Measurements from ENCODE around the gene DMPK.
"Not testable (repeated sequence)": the region's sequence is repeated elsewhere in the genome, so short reads cannot be mapped to it uniquely, and the experiment has no call there.

The DMPK gene

GRCh38 chr19:45801603-45802175 lies 19.4 kb upstream of the DMPK start:
- H3K4me3 ChIP-seq (ENCODE audit: low read length) = no peak overlapping the region
- no peak for TF ChIP-seq ZNF274 (IDR thresholded peaks at IDR 0.05; ENCODE audit: low read depth, low read length)

GRCh38 chr19:45800070-45800553 lies 17.8 kb upstream of the DMPK start:
- no peak for TF ChIP-seq ZNF274 (IDR thresholded peaks at IDR 0.05; ENCODE audit: low read depth, low read length)
- H3K4me3 ChIP-seq (ENCODE audit: low read length) = no peak overlapping the region

GRCh38 chr19:45799541-45799940 lies 17.3 kb upstream of the DMPK start:
- not testable (repeated sequence) for H3K4me3 ChIP-seq (ENCODE audit: low read length)

- no peak for TF ChIP-seq ZNF274 (IDR thresholded peaks at IDR 0.05; ENCODE audit: low read depth, low read length)
- no peak overlapping the region for H3K4me3 ChIP-seq (ENCODE audit: low read length)
Measured at GRCh38 chr19:45798995-45799517, 16.8 kb upstream of the DMPK start.

GRCh38 chr19:45794627-45795026 lies 12.3 kb upstream of the DMPK start:
- no peak overlapping the region for H3K4me3 ChIP-seq (ENCODE audit: low read length)
- no peak for TF ChIP-seq ZNF274 (IDR thresholded peaks at IDR 0.05; ENCODE audit: low read depth, low read length)

- H3K4me3 ChIP-seq (ENCODE audit: low read length) = no peak overlapping the region
- no peak for TF ChIP-seq ZNF274 (IDR thresholded peaks at IDR 0.05; ENCODE audit: low read depth, low read length)
Measured at GRCh38 chr19:45793876-45794275, 11.6 kb upstream of the DMPK start.

GRCh38 chr19:45793178-45793564 lies 10.9 kb upstream of the DMPK start:
- no peak for TF ChIP-seq ZNF274 (IDR thresholded peaks at IDR 0.05; ENCODE audit: low read depth, low read length)
- H3K4me3 ChIP-seq (ENCODE audit: low read length) = peak overlapping the region; percentile 7; the same call in 1 of the 2 replicates

GRCh38 chr19:45792470-45793177 lies 10.3 kb upstream of the DMPK start, which contains the start of gene DMWD:
DMWD (minus strand) TSS chr19:45792845; CDS start chr19:45792756, 89 bp downstream.
- peak within 1 kb of the TSS; percentile 94 for H3K4me3 ChIP-seq (ENCODE audit: low read length)

GRCh38 chr19:45791744-45792469 lies 9.6 kb upstream of the DMPK start:
- H3K4me3 ChIP-seq (ENCODE audit: low read length) = peak overlapping the region; percentile 94
- no peak for TF ChIP-seq ZNF274 (IDR thresholded peaks at IDR 0.05; ENCODE audit: low read depth, low read length)

More at GRCh38 chr19:45792470-45793177, 10.3 kb upstream of the DMPK start, which contains the start of gene DMWD:
- no peak for TF ChIP-seq ZNF274 (IDR thresholded peaks at IDR 0.05; ENCODE audit: low read depth, low read length)

- H3K4me3 ChIP-seq (ENCODE audit: low read length) = peak overlapping the region; percentile 94; the same call in 1 of the 2 replicates
- no peak for TF ChIP-seq ZNF274 (IDR thresholded peaks at IDR 0.05; ENCODE audit: low read depth, low read length)
Measured at GRCh38 chr19:45790942-45791341, 8.7 kb upstream of the DMPK start.

- TF ChIP-seq ZNF274 (IDR thresholded peaks at IDR 0.05; ENCODE audit: low read depth, low read length) = no peak
- no peak overlapping the region for H3K4me3 ChIP-seq (ENCODE audit: low read length)
Measured at GRCh38 chr19:45789035-45789786, 6.9 kb upstream of the DMPK start.

GRCh38 chr19:45786533-45786894 lies 4.2 kb upstream of the DMPK start:
- H3K4me3 ChIP-seq (ENCODE audit: low read length) = no peak overlapping the region

GRCh38 chr19:45785781-45786532 lies 3.7 kb upstream of the DMPK start:
- no peak for TF ChIP-seq ZNF274 (IDR thresholded peaks at IDR 0.05; ENCODE audit: low read depth, low read length)
- H3K4me3 ChIP-seq (ENCODE audit: low read length) = no peak overlapping the region

More at GRCh38 chr19:45786533-45786894, 4.2 kb upstream of the DMPK start:
- TF ChIP-seq ZNF274 (IDR thresholded peaks at IDR 0.05; ENCODE audit: low read depth, low read length) = no peak
